Measurements from ENCODE around the gene MGAT5.

MGAT5 gene

DNA sequence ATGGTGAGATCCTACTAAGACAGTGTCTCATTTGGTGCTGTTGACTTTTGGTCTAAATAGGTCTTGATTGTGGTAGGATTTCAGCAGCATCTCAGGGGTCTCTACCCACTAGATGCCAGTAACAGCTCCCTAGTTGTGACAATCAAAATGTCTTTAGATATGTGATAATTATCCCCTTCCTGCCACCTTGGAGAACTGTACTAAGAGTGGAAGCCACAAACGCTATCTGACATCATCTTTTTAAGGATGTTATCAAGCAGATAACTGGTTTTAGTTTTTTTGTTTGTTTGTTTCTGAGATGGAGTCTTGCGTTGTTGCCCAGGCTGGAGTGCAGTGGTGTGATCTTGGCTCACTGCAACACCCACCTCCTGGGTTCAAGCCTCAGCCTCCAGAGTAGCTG lies 3.1 kb downstream of the MGAT5 start:
- no peak for DNase-seq (ENCODE audit: low read depth)

DNA sequence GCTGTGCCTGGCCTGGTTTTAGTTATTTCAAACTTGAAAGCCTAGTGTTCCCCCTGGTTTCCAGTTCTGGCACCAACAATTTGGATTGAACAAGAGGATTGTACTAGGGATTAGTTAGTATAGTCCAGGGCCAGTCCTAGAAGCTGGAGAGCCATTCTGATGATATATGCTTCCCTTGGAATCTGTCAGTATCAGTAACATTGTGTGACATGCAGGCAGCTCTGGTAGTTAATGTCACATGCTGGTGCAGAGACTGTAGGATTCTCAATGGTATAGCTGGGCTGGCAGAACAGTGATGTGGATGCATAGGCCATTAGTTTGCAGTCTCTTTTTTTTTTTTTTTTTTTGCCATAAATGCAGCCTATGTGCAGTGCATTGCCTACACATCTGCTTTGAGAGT lies 3.6 kb downstream of the MGAT5 start:
- DNase-seq (ENCODE audit: low read depth) = no peak

DNA sequence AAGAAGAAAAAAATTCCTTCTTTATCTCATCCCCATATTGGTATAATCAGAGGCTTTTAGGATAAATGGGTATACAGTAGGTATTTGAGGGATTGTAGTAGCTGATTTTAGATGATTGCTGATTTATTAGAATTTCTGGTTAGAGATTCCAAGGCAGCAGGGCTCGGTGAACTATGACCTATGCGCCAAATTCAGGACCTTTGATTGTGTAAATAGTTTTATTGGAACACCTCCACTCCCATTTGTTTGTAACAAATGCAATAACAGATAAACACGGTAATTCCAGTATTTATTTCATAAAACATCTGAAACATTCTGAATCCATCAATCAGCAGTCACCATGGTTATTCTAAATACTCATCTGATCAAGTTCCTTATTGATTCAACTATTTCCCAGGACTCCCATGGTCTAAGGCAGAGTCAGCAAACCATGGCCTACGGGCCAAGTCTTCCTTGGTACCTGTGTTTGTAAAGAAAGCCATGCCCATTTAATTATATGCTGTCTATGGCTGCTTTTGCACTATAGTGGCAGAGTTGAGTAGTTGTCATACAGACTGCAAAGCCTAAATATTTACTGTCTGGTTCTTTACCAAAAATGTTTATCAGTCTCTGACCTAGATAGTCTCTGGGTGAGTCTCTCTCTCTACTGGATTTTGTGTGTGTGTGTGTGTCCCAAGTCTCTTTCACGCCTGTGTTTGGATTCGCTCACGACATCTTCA lies 4.3 kb downstream of the MGAT5 start:
- DNase-seq (ENCODE audit: low read depth) = no peak

DNA sequence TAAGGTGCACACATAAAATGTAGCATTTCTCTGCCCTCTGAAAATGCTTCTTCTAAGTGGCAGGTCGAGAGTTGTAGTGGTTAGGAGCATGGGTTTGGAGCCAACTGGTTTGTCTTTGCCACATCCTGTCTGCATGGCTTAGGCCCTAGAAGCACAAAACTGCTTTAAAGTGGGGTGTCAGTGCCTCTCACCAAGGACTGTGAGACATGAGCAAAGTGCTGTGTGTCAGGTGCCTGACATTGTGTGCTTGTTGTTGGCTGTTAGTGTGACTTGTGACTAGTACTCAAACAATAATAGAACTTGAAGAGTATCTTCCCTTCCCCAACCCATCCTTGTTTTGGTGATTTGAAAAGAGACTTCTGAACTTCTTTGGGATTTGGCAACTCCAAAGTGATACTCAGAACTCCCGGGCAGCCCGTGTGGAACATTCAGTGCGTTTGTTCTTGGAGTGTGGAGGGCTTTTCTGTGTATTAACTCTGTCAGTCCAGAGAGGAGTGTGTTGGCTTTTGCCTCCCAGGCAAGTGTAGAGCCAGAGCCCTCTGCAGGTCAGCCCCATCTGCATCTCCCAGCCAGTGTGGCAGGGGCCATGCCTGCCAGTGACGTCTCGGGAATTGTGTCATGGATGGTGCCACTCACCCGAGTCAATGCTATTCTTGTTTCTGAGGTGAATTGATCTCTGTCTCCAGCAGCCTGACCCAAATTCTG lies 5.0 kb downstream of the MGAT5 start:
- no peak for DNase-seq (ENCODE audit: low read depth)

DNA sequence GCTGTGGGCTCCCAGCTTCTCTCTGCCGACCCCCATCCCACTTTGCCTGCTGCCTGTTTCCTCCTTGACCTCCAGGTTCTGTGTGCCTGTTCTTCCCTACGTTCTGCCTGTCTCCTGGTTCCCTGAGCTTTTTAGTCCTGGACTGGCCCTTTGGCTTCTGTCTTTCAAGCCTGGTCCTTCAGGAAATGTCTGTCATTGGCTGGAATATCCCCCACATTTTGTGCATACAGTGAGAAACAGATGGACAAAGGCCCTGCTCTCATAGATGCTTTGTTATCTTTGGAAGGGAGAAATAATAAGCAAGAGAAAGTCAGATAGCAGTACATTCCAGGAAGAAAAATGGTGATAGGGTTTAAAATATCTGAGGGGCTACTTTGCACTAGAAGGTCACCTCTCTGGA lies 5.7 kb downstream of the MGAT5 start:
- DNase-seq (ENCODE audit: low read depth) = no peak

DNA sequence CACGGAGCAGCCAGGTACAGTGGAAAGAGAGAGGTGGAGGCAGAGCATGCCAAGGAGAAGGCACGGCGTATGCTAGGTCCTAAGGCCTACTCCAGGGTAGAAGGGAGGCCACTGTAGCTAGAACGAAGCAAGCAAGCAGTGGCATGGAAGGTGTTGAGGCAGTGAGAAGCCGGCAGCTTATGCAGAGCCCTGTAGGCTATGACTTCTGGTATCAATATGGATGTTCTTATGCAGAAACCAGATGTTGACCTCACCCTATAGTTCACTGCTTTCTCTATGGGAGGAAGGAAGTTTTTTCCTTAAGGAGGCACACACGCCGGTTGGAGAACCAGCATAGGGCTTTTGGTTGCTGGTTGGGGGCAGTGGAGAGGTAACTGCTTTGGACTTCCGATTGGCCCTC lies 6.1 kb downstream of the MGAT5 start:
- no peak for DNase-seq (ENCODE audit: low read depth)

DNA sequence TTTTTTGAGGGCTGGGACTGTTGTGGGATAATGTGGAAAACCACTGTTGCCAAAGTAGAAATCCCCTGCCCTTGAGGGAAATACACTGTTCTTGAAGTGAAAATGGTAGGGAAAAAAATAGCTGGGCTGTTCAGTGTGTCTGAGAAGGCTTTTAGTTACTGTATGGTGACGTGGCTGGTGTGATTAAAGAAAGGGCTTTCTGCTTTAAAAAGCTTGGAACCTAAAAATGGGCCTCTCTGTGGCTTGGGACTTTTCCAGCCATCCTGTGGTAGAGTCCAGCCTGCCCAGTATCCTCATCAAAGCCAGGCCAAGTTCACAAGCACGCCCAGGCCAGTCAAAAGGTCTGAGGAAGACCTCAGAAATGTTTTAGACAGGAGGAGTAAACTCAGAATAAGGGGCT lies 6.8 kb downstream of the MGAT5 start:
- no peak for DNase-seq (ENCODE audit: low read depth)

DNA sequence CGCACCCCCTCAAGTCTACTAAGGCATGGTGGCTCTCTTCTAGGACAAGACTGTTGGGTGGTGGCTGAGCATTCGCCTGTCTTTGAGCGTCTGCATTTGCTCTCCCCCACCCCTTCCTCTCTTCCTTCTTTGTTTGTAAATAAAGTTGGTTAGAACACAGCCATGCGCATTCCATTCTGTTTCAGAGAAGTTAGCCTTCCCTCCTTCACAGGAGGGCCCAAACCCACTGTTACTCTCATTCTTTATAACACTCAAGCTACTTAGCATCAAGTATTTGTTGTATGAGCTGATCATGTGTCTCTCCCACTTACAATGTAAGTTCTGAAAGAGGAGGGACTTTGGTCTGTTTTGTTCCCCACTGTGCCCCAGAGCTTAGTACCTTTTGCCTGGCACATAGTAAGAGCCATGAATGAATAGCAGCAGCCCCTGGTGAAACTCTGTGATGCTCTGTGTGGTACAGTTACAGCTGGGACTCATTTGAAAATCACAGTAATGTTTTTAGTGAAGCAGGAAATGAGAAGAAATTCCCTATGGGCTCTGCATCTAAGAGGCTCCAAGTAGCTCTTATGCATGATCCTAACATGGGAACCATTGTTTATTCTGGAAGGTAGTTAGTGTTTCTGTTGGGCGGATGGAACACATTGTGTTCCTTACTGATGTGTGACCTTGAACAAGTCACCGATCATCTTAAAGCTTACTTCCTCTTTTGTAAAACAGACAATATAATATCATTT lies 7.7 kb downstream of the MGAT5 start:
- DNase-seq (ENCODE audit: low read depth) = no peak

DNA sequence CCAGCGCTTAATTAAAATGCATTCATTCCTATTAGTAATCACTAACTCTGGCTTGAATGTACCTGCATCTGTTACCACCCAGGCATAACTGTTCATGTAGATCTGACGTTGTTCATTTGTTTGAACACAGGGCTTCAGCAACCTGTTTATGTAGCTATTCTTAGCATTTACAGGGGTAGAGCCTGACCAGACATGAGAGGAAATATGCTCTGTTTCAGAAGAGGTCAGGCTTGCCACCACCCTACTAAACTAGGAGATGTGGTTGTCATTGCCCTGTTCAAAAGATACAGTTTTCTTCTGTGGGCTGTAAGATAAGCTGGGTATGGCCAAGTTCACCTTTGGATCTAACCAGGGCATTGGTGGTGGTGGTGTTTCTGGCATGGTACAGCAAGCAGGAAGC lies 8.8 kb downstream of the MGAT5 start:
- DNase-seq (ENCODE audit: low read depth) = no peak

DNA sequence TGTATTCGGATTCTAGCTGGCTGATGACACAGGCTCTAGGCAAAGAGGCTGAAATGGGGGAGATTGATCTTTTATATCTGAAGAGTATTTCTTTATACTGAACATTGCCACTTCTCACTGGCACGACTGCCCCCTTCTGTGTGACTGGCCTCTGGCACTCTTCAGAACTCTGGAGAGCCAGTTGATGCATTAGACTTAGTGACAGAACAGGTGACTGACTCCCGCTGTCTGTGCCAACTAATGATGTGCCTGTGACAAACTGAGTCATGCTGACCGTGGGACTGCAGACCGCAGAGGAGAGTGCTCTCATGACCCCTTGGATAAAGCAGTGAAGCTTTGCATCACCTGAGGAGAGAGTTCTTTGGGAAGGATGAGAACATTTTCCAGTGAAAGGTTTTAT lies 14.4 kb downstream of the MGAT5 start:
- no peak for DNase-seq (ENCODE audit: low read depth)

DNA sequence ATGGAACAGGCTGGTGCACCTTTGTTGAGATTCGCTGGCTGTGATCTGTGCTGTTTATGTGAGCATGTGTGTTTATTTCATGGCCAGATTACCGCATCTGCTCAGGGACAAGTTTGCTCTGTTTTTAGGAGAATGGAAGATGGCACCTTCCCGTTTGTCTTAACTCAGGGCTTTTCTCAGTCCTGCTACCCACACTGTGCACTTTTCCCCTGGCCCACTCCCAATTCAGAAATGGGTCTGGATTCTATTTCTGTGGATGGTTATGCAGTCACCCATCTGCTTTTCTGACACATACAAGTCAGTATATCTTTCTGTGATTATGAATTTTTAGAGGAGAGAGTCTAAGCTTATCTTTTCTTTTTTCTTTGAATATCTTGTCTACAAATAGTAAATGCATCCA lies 15.4 kb downstream of the MGAT5 start:
- no peak for DNase-seq (ENCODE audit: low read depth)

DNA sequence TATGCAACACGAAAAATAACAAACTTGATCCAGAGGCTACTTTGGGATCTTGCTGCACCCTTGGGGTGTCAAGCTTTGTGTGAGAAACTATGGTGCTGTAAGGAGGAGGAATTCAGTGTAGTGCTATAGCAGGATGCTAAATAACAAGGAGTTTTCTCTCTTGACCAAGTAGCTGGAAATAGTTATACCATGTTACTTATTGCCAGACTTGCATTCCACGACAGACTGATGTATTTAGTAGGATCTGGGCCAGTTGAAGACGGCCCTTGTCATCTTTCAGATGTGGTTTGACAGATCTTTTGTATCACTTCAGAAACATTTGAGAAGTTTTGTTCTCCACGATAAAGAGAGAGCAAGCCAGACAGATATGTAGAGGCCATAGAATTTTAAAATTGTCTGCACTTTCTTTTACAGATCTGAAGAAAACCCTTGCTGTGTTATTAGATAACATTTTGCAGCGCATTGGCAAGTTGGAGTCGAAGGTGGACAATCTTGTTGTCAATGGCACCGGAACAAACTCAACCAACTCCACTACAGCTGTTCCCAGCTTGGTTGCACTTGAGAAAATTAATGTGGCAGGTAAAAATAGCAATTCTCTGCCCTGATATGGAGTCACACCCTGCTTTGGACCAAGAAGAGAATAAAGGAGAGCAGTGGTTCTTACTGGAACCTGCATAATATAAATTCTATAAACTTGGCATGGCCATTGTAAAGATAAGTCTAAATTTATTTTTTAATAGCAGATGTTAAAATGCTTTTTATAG lies 16.3 kb downstream of the MGAT5 start:
- no peak for DNase-seq (ENCODE audit: low read depth)

DNA sequence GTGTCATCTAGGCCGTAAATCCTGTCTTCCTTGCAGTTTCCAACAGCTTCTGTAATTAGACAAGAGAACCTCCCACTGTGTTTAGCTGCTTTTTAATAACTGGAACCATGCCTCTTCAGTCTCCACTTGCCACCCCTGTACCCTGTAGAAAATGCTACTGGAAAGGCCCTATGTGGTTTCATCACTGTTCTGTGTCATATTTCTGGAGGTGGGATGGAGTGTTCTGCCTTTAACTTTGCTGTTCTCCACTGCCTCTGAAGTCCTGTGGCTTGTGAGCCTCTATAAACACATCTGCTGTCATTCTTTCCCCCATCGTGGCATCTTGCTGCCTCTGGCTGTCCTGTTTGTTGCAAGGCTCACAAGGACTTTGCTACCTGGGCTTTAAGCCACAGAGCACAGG lies 17.9 kb downstream of the MGAT5 start:
- DNase-seq (ENCODE audit: low read depth) = no peak

DNA sequence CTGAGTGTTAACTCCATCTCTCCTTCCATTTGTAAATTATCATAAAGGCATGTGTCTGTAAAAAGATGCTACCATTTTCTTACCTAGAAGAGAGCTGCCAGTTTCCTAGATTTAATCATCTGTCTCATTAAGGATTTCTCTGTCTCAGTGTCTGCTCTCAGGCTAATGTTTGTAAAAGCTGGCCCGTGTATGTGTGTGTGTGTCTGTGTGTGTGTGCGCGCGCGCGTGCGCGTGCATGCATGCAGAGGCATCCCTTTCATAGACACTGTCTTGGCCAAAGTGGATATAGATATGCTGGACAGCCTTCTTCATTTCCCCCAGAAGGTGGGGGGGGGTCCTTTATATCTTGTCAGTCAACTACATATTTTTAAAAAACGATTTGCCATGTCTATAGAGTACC lies 18.9 kb downstream of the MGAT5 start:
- no peak for DNase-seq (ENCODE audit: low read depth)

DNA sequence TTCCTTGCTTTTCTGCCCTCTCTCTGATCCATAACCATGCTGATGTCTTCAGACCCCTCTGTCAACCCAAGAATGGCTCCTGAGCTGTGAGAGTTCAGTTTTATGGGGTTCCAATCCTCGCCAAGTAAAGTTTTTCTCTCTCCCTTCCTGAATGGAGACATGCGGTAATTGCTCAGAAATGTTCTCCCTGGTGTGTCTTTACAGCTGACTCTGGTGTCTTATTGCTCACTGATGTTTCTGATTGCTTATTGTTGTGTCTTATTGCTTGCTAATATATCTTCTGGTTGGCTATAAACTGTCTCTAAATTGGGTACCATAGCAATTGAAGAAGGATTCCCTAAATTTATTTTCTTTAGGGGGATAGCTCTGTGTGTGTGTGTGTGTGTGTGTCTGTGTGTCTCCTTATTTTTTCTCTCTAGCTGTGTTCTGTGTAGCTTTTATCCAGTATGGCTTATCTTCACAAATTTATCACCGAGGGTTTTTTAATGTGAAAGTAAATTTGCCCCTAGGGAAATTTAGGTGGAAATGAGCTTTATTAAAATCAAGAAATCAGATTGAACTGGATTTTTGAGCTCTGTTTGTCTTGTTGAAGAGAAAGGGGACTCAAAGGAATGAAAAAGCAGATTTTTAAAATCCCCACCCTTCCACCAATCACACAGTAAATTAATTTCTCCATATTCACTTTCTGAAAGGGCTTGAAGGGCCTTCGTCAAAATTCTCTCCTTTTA lies 19.5 kb downstream of the MGAT5 start:
- no peak for DNase-seq (ENCODE audit: low read depth)

DNA sequence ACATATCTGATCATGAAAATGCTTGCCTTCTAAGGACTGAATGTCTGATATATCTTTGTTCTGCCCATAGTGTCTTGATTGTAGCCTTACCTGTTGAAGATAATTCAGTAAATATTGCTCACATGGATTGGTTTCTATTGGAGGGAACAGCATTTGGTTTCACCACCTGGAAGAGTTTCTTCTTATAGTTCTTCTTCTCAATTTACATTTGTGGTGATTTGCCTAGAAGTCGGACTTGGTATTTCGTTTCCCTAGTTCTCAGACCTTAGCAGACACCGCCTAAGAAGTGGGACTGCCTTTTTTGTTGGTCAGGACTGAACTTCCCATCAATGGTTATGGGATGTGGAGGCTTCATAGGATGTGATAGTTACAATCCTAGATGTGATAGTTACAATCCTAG lies 20.2 kb downstream of the MGAT5 start:
- no peak for DNase-seq (ENCODE audit: low read depth)

DNA sequence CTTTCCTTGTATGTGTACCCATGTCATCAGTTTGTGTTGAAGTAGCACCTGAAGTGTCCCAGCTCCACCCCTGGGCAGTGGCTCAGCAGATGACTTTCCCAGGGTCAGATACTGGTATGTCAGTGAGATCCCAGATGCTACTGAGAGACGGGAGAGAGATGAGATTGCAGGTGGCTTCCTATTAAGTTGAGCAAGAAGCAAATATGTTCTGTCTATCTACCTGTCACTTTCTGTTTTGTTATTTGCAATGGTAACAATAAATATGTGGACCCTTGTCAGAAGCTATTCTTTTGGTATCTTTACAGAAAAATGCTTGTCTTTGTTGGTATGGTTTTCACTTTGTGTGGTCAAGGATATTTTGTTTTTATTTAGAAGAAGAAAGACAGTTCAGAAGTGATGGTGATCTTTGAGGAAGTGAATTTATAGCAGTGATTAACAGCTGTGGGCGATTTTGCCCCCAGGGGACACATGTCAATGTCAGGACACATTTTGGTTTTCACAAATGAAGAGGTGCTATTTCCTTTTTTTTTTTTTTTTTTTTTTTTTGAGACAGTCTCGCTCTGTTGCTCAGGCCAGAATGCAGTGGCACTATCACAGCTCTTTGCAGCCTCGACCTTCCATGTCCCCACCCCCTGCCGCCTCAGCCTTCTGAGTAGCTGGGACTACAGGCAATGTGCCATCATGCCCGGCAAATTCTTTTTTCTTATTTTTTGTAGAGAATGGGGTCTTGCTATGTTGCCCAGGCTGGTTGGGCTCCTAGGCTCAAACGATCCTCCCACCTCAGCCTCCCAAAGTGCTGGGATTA lies 21.4 kb downstream of the MGAT5 start:
- DNase-seq (ENCODE audit: low read depth) = no peak

DNA sequence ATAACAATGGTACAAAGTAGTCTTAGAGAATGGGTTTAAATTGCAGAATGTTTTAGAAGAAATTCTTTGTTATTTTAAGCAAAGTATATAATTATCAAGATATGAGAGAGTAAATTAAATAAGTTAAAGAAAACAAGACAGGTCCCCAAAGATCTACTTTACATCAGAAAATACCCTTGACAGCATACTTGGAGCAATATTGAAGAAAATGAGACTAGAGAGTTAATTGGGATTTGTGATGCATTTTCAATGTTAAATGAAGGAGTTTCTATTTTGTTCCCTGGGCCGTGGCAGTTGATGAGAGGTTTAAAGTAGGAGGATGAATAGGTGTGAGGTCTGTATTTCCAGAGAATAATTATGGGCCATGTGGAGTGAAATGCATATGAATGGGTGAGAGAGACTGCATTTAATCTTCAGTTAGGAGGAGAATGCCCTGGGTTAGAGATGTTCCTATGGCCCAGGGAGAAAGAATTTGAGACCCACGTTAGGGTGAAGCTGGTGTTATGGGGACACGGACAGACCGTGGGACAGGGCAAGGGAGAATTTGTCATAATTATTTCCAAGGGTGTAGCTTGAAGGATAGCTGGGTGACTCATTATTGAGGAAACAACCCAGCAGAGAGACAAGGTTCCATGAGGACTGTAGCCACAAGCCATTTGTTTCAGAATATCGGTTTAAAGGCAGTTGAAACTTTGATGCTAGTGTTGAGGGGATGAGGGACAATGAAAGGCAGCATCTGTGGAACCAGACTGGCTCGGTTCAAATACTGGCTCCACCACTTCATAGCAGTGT lies 22.7 kb downstream of the MGAT5 start:
- DNase-seq (ENCODE audit: low read depth) = no peak

DNA sequence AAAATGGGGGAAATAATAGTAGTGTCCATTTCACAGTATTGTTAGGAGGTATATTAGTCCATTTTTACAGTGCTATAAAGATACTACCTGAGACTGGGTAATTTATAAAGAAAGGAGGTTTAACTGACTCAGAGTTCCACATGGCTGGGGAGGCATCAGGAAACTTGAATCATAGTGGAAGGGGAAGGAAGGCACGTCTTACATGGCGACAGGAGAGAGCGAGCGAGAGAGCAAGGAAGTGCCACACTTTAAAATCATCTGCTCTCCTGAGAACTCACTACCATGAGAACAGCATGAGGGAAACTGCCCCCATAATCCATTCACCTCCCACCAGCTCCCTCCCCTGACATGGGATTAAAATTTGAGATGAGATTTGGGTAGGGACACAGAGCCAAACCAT lies 23.4 kb downstream of the MGAT5 start:
- no peak for DNase-seq (ENCODE audit: low read depth)

DNA sequence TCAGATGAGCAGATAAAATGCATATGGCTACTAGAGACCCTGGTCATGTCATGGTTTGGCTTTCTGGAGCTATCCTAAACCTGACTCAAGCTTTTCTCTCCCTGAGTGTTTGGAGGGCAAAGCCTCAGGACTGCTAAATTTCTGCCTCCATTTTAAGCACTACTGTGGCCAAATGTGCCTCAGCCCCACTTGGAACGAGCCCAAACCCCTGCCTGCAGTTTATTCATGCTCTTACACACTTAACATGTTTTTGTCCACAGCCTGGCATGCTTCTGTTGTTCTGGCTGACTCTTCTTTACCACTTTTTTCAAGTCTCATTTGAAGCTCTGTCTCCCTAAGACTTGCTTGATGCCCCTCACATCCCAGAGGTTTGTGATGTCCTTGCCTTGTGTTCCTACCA lies 24.7 kb downstream of the MGAT5 start:
- DNase-seq (ENCODE audit: low read depth) = no peak

All from stimulated activated CD8-positive, alpha-beta memory T cell treated with anti-CD3 and anti-CD28 coated beads, Interleukin-7, amount 100 ng/mL, for 24 hours (primary cell).